Measurements from ENCODE around the gene MIS18A. TPM values are rescaled to one million over a fixed set of nuclear protein-coding genes. Genes with fewer than 3 reads are reported as not detected.

Gene MIS18A
- total RNA-seq, 3 donors from 2014 or later = 4.2 to 10.8 (median 7.2) TPM

- no peak for DNase-seq (ENCODE audit: low spot score in 2 of 2)
- H3K9me3 ChIP-seq = no peaks in the 10 kb centered on the region
- H3K27me3 ChIP-seq = no peaks in the 10 kb centered on the region
- no peak overlapping the region for H3K4me3 ChIP-seq
- intact Hi-C loops (cut with DNase I; ENCODE audit: low total_unique reads) = no loop called here
- no peaks in the 10 kb centered on the region for H3K4me1 ChIP-seq
- TF ChIP-seq CTCF (IDR thresholded peaks at IDR 0.05) (no peak), POLR2AphosphoS5 (IDR thresholded peaks at IDR 0.05) (no peak), POLR2A (IDR thresholded peaks at IDR 0.05) (no peak)
- H3K36me3 ChIP-seq = no peaks in the 10 kb centered on the region
- H3K27ac ChIP-seq = no peak overlapping the region
Measured at GRCh38 chr21:32248571-32249461, 30.0 kb downstream of the MIS18A start.

- Histone ChIP-seq H3K4me3 (no peak overlapping the region), H3K4me1 (no peaks in the 10 kb centered on the region), H3K27me3 (no peaks in the 10 kb centered on the region), H3K27ac (no peak overlapping the region), H3K9me3 (no peaks in the 10 kb centered on the region), H3K36me3 (no peaks in the 10 kb centered on the region)
- DNase-seq (ENCODE audit: low spot score in 2 of 2) = no peak
- TF ChIP-seq CTCF (IDR thresholded peaks at IDR 0.05) (no peak), POLR2AphosphoS5 (IDR thresholded peaks at IDR 0.05) (no peak), POLR2A (IDR thresholded peaks at IDR 0.05) (no peak)
- intact Hi-C loops (cut with DNase I; ENCODE audit: low total_unique reads) = no loop called here
Measured at GRCh38 chr21:32246571-32247140, 32.2 kb downstream of the MIS18A start.

- Histone ChIP-seq H3K36me3 (no peaks in the 10 kb centered on the region), H3K9me3 (no peaks in the 10 kb centered on the region), H3K27me3 (no peaks in the 10 kb centered on the region), H3K4me3 (no peak overlapping the region), H3K27ac (no peak overlapping the region), H3K4me1 (no peaks in the 10 kb centered on the region)
- no peak for TF ChIP-seq POLR2A (IDR thresholded peaks at IDR 0.05)
- TF ChIP-seq POLR2AphosphoS5 (IDR thresholded peaks at IDR 0.05) = no peak
- TF ChIP-seq CTCF (IDR thresholded peaks at IDR 0.05) = no peak
- intact Hi-C loops (cut with DNase I; ENCODE audit: low total_unique reads) = no loop called here
- no peak for DNase-seq (ENCODE audit: low spot score in 2 of 2)
Measured at GRCh38 chr21:32245971-32246370, 32.9 kb downstream of the MIS18A start.

- Histone ChIP-seq H3K36me3 (no peaks in the 10 kb centered on the region), H3K4me1 (no peaks in the 10 kb centered on the region), H3K9me3 (no peaks in the 10 kb centered on the region), H3K4me3 (no peak overlapping the region), H3K27me3 (no peaks in the 10 kb centered on the region), H3K27ac (no peak overlapping the region)
- DNase-seq (ENCODE audit: low spot score in 2 of 2) = no peak
- no peak for TF ChIP-seq CTCF (IDR thresholded peaks at IDR 0.05)
- TF ChIP-seq POLR2AphosphoS5 (IDR thresholded peaks at IDR 0.05) = no peak
- no peak for TF ChIP-seq POLR2A (IDR thresholded peaks at IDR 0.05)
- intact Hi-C loops (cut with DNase I; ENCODE audit: low total_unique reads) = no loop called here
Measured at GRCh38 chr21:32240851-32241687, 37.8 kb downstream of the MIS18A start.
